DND-41 (cell line): Measurements from ENCODE around the gene MMD.

Experiments
- ATAC-seq: fragments of 200-7000 bp; cut with Tn5 transposase; 3 replicates; pipeline ENCODE4 v1.9.1; 2021; ENCODE audit warnings: low read depth; ENCODE audit not compliant: insufficient read depth
- DNase-seq: peaks from one replicate; pipeline ENCODE4 v3.0.0-alpha.2; 2020
- H2AFZ ChIP-seq: 2 replicates; pipeline ENCODE4 v1.6.0; 2012; ENCODE audit warnings: low read depth, low read length
- H3K27ac ChIP-seq: 2 replicates; pipeline ENCODE4 v1.5.1; 2012; ENCODE audit warnings: low read length, inconsistent platforms
- H3K27me3 ChIP-seq: fragments of 200-600 bp; sonication (generic); 2 replicates; pipeline ENCODE4 v1.6.0; 2012; ENCODE audit warnings: low read length, mild to moderate bottlenecking, inconsistent platforms; ENCODE audit not compliant: insufficient read depth, poor library complexity
- H3K36me3 ChIP-seq: 2 replicates; pipeline ENCODE4 v1.5.1; 2012; ENCODE audit warnings: low read length, inconsistent platforms; ENCODE audit not compliant: insufficient read depth
- H3K4me1 ChIP-seq: 2 replicates; pipeline ENCODE4 v1.5.1; 2012; ENCODE audit warnings: mild to moderate bottlenecking, low read length; ENCODE audit not compliant: insufficient read depth
- H3K4me2 ChIP-seq: 2 replicates; pipeline ENCODE4 v1.6.0; 2012; ENCODE audit warnings: mild to moderate bottlenecking, moderate library complexity, low read length, inconsistent platforms; ENCODE audit not compliant: insufficient read depth
- H3K4me3 ChIP-seq, 2 experiments: fragments of 200-600 bp in 1 of 2; shearing (Covaris generic) in 1 of 2; 2 replicates each; pipeline ENCODE4 v1.5.1; 2012 to 2016; ENCODE audit warnings: inconsistent platforms in 2 of 2, low read length in 2 of 2, mild to moderate bottlenecking in 2 of 2, low read depth in 1 of 2, moderate library complexity in 1 of 2
- H3K79me2 ChIP-seq: 2 replicates; pipeline ENCODE4 v1.6.0; 2012; ENCODE audit warnings: low read length, inconsistent platforms; ENCODE audit not compliant: insufficient read depth
- H3K9ac ChIP-seq: 2 replicates; pipeline ENCODE4 v1.6.0; 2012; ENCODE audit warnings: low read depth, mild to moderate bottlenecking, inconsistent platforms, low read length, moderate library complexity
- H3K9me3 ChIP-seq: 2 replicates; pipeline ENCODE4 v1.5.1; 2012; ENCODE audit warnings: low read length, moderate library complexity, mild to moderate bottlenecking, inconsistent platforms; ENCODE audit not compliant: insufficient read depth, severe bottlenecking
- H4K20me1 ChIP-seq: 2 replicates; pipeline ENCODE4 v1.6.0; 2012; ENCODE audit warnings: low read length; ENCODE audit not compliant: insufficient read depth
- CTCF ChIP-seq: IDR thresholded peaks from 2 replicates; pipeline ENCODE4 v1.5.1; 2012; ENCODE audit warnings: borderline replicate concordance, low read length, moderate library complexity, mild to moderate bottlenecking; ENCODE audit not compliant: poor library complexity, severe bottlenecking; ENCODE audit errors: extremely low read depth
- EZH2 ChIP-seq: IDR thresholded peaks from 3 replicates; pipeline ENCODE4 v1.6.1; 2012; ENCODE audit warnings: borderline replicate concordance, low read depth, mild to moderate bottlenecking, moderate library complexity, low read length, inconsistent platforms; ENCODE audit not compliant: severe bottlenecking

The MMD gene

DNA sequence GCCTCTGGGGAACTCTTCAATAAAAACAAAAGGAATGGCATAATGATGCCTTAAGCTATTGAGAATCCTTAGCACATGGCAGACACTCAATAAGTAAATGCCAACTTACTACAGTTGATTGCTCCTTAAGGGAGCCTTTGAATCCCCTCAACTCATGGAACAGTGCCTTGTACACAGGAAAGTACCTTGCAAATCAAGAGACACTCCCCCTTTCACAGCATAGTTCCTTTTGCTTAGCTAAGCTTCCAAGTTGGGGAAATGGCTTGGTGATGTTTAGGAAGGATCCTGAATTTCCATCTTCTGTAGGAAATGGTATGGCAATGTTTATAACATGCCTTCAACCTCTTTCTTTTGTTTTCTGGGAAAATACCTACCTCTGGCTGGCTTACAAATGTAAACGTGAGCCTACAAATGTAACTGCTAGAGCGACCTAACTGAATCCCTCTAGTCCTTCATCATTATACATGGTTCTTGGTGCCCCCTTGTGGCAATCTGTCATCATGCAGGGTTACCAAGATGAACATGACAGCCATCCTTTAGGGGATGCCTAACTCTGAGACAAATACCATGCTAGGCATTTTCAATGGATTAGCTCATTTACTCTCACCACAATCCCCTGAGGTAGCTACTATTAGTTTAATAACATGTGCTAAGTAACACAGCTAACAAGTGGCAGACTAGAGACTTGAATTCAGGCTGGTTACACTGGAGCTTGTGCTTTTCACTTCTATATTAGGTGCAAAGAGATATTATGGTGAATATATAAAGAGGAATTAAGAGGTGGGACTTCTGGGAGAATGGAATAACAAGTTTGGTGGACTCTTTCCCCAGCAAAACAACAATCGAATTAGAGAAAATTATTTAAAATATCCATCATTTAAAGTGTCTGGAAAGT, 65.0 kb downstream of the MMD start:
- Histone ChIP-seq H3K9ac (no peak overlapping the region), H3K36me3 (no peaks in the 10 kb centered on the region), H3K9me3 (peaks cover 3% of the 10 kb centered on the region), H4K20me1 (no peaks in the 10 kb centered on the region), H3K27ac (no peak overlapping the region), H3K79me2 (no peaks in the 10 kb centered on the region), H3K4me2 (no peak overlapping the region), H2AFZ (peak overlapping the region; percentile 60), H3K27me3 (no peaks in the 10 kb centered on the region), H3K4me1 (peaks cover 4% of the 10 kb centered on the region), H3K4me3 (no peak overlapping the region)
- no peak for TF ChIP-seq EZH2
- TF ChIP-seq CTCF, result peak; percentile 93
- ATAC-seq (peak; percentile 100), DNase-seq (peak; percentile 80)

DNA sequence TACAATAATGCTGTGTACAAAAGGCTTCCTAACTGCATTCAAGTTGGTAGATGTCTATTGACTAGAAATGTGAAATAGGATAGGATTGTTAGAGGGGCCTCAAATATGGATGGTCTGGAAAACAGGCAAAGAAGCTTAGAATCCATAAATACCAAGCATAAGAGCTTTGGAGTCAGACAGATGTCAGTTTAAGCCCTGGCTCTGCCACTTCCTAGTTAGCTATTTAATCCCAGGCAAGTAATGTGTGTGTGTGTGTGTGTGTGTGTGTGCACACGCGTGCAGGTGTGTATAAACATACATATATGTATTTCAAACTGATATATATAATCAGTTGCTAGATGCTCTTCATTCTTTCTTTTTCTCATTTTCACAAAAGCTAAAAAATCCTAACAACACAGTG, 66.7 kb downstream of the MMD start:
- no peak for ATAC-seq
- Histone ChIP-seq H3K36me3 (no peaks in the 10 kb centered on the region), H3K9me3 (no peaks in the 10 kb centered on the region), H3K27me3 (no peaks in the 10 kb centered on the region), H3K4me2 (no peak overlapping the region), H4K20me1 (no peaks in the 10 kb centered on the region), H2AFZ (no peak overlapping the region), H3K4me1 (peaks cover 4% of the 10 kb centered on the region), H3K4me3 (no peak overlapping the region), H3K9ac (no peak overlapping the region), H3K27ac (no peak overlapping the region), H3K79me2 (no peaks in the 10 kb centered on the region)
- TF ChIP-seq CTCF (no peak), EZH2 (no peak)
- DNase-seq, result no peak

- Histone ChIP-seq H3K27ac (no peak overlapping the region), H3K9ac (no peak overlapping the region), H3K27me3 (no peaks in the 10 kb centered on the region), H3K9me3 (no peaks in the 10 kb centered on the region), H3K4me3 (no peak overlapping the region), H3K4me2 (no peak overlapping the region), H4K20me1 (no peaks in the 10 kb centered on the region), H3K79me2 (no peaks in the 10 kb centered on the region), H3K4me1 (peaks cover 4% of the 10 kb centered on the region), H3K36me3 (no peaks in the 10 kb centered on the region), H2AFZ (no peak overlapping the region)
- DNase-seq (no peak), ATAC-seq (no peak)
- TF ChIP-seq EZH2 (no peak), CTCF (no peak)
Measured at GRCh38 chr17:55354010-55354409, 67.6 kb downstream of the MMD start.
